Measurements from ENCODE around the gene CACNA1B. TPM values are rescaled to one million over a fixed set of nuclear protein-coding genes. Genes with fewer than 3 reads are reported as not detected.
"Not testable (repeated sequence)": the region's sequence is repeated elsewhere in the genome, so short reads cannot be mapped to it uniquely, and the experiment has no call there.

CACNA1B gene
- total RNA-seq, 4 donors from 2014 or later = 0.04 to 0.13 (median 0.12) TPM; not detected in 1

DNA sequence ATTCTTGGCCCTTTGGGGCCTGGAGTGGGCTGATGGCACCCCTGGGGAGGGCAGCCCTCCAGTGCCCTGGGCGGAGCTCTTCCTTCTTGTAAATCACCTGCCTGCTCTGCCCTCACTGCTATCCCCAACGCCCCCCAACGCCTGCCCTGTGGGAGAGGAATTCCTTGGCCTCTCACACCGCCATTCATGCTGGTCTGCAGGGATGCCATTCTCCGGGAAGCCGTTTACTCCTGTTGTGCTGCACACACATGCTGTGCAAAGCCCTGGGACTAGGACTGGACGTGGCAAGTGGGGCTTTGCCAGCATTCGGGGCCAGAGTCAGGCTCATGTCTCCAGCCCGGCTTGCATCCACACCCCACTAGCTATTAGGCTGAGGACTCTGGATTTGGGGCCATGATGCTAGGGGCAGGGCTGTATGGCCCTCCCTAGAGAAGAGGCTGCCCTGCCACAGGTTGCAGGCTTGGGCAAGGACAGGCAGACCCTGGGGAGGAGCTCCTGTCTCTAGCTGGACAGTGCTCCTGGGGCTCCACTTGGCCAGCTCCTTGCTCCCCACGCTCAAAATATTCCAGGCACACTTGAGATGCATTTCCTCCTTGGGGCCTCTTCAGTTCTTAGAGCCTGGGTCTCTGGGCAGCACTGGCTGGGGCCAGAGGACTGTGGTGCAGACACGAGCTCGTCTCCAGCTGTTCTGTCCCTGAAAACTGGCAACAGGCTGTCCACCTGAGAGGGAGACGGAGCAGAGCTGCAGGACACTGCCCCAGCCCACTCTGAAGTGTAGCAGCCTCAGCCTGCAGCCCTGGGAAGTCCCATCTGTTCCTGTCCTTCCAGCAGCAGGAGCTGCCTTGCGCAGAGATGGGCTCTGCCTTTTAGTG is 226.9 kb downstream of the CACNA1B start:
- WGBS, 2 donors (ENCODE audit: low coverage in 1 of 2) = 57% methylated on average over 5 of the region's 14 CpGs; no CpG with 5 or more reads in 1 of the 2 donors
- TF ChIP-seq, protein P1, sequence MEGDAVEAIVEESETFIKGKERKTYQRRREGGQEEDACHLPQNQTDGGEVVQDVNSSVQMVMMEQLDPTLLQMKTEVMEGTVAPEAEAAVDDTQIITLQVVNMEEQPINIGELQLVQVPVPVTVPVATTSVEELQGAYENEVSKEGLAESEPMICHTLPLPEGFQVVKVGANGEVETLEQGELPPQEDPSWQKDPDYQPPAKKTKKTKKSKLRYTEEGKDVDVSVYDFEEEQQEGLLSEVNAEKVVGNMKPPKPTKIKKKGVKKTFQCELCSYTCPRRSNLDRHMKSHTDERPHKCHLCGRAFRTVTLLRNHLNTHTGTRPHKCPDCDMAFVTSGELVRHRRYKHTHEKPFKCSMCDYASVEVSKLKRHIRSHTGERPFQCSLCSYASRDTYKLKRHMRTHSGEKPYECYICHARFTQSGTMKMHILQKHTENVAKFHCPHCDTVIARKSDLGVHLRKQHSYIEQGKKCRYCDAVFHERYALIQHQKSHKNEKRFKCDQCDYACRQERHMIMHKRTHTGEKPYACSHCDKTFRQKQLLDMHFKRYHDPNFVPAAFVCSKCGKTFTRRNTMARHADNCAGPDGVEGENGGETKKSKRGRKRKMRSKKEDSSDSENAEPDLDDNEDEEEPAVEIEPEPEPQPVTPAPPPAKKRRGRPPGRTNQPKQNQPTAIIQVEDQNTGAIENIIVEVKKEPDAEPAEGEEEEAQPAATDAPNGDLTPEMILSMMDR (IDR thresholded peaks at IDR 0.05) = no peak
- no peak for TF ChIP-seq POLR2AphosphoS5 (IDR thresholded peaks at IDR 0.05)
- no peak for TF ChIP-seq POLR2A (IDR thresholded peaks at IDR 0.05)
- TF ChIP-seq EP300 (IDR thresholded peaks at IDR 0.05) = no peak
- no peak overlapping the region for H3K27ac ChIP-seq
- H3K36me3 ChIP-seq = no peaks in the 10 kb centered on the region
- H3K9me3 ChIP-seq = no peaks in the 10 kb centered on the region
- H3K4me3 ChIP-seq = no peak overlapping the region
- peaks cover 50% of the 10 kb centered on the region for H3K27me3 ChIP-seq
- no peak for ATAC-seq
- H3K4me1 ChIP-seq = no peaks in the 10 kb centered on the region

DNA sequence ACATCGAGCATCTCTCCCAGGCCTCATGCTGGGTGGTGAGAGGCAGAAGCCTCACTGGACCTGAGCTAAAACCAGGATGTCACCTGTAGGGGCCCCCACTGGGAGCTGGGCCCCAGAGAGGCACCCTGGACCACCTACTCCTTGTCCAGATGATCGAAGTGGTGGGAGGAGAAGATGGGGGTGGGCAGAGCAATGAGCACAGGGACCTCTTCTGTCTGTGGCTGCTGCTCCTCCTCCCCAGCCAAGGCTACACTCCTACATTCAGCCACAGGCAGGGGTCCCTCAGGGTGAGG is 227.5 kb downstream of the CACNA1B start:
- peaks cover 50% of the 10 kb centered on the region for H3K27me3 ChIP-seq
- H3K4me1 ChIP-seq = no peaks in the 10 kb centered on the region
- no peaks in the 10 kb centered on the region for H3K9me3 ChIP-seq
- WGBS, 2 donors (ENCODE audit: low coverage in 1 of 2) = no CpG with 5 or more reads among the region's 2 CpGs
- no peak for ATAC-seq
- no peak overlapping the region for H3K4me3 ChIP-seq
- no peaks in the 10 kb centered on the region for H3K36me3 ChIP-seq
- H3K27ac ChIP-seq = no peak overlapping the region
- no peak for TF ChIP-seq POLR2A (IDR thresholded peaks at IDR 0.05)
- TF ChIP-seq, protein P1 (IDR thresholded peaks at IDR 0.05) = no peak
- TF ChIP-seq EP300 (IDR thresholded peaks at IDR 0.05) = no peak
- no peak for TF ChIP-seq POLR2AphosphoS5 (IDR thresholded peaks at IDR 0.05)

DNA sequence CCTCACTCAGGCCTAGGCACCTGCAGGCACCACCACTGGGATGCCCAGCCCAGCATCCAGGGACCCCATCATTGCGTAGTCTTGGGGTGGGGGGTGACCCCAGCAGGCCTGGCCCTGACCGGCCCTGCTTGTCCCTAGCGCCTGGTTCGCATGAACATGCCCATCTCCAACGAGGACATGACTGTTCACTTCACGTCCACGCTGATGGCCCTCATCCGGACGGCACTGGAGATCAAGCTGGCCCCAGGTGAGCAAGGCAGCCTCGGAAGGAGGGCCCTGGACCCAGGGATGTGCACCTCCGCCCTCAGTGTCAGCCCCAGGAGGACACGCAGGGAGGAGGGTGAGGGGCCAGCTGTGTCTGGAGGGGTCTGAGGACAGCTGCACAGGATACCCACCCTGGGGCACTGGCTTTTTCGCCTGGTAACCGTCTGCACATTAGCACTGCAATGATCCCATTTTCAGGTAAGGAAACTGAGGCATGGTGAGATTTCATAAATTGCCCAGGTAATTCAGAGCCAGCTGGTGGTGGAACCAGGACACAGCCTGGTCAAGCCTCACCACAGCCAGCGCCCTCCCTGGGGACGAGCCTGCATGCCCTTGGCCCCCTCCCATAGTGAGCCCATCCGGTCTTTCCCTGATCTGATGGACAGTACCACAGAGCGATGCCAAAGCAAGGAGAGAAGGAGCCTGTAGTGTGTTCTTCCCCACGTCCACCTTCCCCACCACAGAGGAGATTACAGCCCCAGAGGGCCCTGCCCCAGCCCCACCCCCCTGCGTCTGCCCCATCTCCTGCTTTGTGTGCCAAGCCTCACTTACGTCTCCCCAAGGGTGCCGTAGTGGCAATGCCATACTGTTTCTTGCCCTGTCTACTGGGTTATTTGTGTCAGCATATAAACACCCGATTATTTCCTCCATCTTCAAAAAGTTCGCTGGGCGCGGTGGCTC is 228.3 kb downstream of the CACNA1B start:
- Histone ChIP-seq H3K27me3 (peaks cover 50% of the 10 kb centered on the region), H3K9me3 (no peaks in the 10 kb centered on the region), H3K27ac (no peak overlapping the region), H3K36me3 (no peaks in the 10 kb centered on the region), H3K4me3 (no peak overlapping the region), H3K4me1 (no peaks in the 10 kb centered on the region)
- no peak for TF ChIP-seq EP300 (IDR thresholded peaks at IDR 0.05)
- TF ChIP-seq POLR2AphosphoS5 (IDR thresholded peaks at IDR 0.05) = no peak
- TF ChIP-seq, protein P1 (IDR thresholded peaks at IDR 0.05) = no peak
- TF ChIP-seq POLR2A (IDR thresholded peaks at IDR 0.05) = no peak
- WGBS, 2 donors (ENCODE audit: low coverage in 1 of 2) = 97 to 100% methylated on average over 1 to 6 of the region's 26 CpGs
- no peak for ATAC-seq

DNA sequence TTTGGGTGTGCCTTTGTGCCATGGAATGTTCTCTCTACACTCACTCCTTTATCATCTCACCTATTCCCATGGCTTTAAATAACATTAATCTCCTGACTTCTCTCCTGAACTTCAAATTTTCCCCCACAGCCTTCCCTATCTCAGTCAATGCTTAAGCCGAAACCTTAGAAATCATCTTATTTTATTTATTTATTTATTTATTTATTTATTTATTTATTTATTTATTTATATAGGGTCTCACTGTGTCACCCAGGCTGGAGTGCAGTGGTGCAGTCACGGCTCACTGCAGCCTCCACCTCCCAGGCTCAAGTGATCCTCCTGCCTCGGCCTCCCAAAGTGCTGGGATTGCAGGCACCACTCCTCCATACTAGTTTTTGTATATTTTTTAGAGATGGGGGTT is 229.5 kb downstream of the CACNA1B start:
- WGBS, 2 donors (ENCODE audit: low coverage in 1 of 2) = 95% methylated on average over 3 of the region's 3 CpGs; no CpG with 5 or more reads in 1 of the 2 donors
- not testable (repeated sequence) for H3K4me1 ChIP-seq, H3K4me3 ChIP-seq, H3K27ac ChIP-seq, ATAC-seq, H3K9me3 ChIP-seq, H3K36me3 ChIP-seq
- H3K27me3 ChIP-seq = peaks cover 46% of the 10 kb centered on the region

DNA sequence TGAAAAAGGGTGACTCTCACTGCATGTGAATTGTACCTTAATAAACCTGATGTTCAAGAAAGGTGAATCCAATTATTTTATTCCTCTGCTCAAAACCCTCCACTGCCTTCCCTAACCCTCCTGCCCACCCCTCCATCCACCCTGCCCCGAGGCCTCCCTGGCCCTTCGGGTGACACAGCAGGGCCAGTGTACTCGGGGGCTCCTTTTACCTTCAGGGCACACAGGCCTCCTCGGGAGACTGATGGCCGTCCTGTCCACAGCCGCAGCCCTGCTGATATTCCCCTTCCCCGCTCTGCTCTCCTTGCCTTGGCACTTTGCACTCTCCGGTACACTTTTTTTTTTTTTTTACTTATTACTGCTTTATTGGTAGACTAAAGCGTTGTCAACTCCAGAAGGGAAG is 234.0 kb downstream of the CACNA1B start:
- Histone ChIP-seq H3K4me1 (no peaks in the 10 kb centered on the region), H3K9me3 (no peaks in the 10 kb centered on the region), H3K27ac (no peak overlapping the region), H3K4me3 (no peak overlapping the region), H3K27me3 (peaks cover 8% of the 10 kb centered on the region), H3K36me3 (no peaks in the 10 kb centered on the region)
- whole genome bisulfite sequencing, 2 donors (ENCODE audit: low coverage in 1 of 2) = 84 to 92% methylated on average over 7 to 8 of the region's 9 CpGs
- TF ChIP-seq POLR2AphosphoS5 (IDR thresholded peaks at IDR 0.05) (no peak), EP300 (IDR thresholded peaks at IDR 0.05) (no peak), POLR2A (IDR thresholded peaks at IDR 0.05) (no peak)
- TF ChIP-seq, protein P1 (IDR thresholded peaks at IDR 0.05) = no peak
- no peak for ATAC-seq

All from gastroesophageal sphincter (tissue), 4 donors.